SK-N-SH (cell line): ENCODE data around the gene MAK. TPM values are rescaled to one million over a fixed set of nuclear protein-coding genes. Genes with fewer than 3 reads are reported as not detected.

Experiments
- FOXJ3 ChIP-seq: sonication (generic); formaldehyde crosslinking; IDR thresholded peaks from 2 replicates; pipeline ENCODE4 v1.5.1; 2020; ENCODE audit warnings: mild to moderate bottlenecking, missing genetic modification reagents
- GABPA ChIP-seq: IDR thresholded peaks from 2 replicates; pipeline ENCODE4 v1.4.0; 2012; ENCODE audit warnings: low read depth, mild to moderate bottlenecking
- MAX ChIP-seq: IDR thresholded peaks from 2 replicates; pipeline ENCODE4 v1.4.0; 2012; ENCODE audit warnings: low read depth
- MEF2A ChIP-seq: IDR thresholded peaks from 2 replicates; pipeline ENCODE4 v1.4.0; 2012; ENCODE audit warnings: low read depth, borderline replicate concordance
- POLR2AphosphoS5 ChIP-seq: IDR thresholded peaks from 2 replicates; pipeline ENCODE4 v1.6.1; 2012; ENCODE audit warnings: low read depth, low read length
- RAD21 ChIP-seq: IDR thresholded peaks from 2 replicates; pipeline ENCODE4 v1.6.1; 2012; ENCODE audit warnings: mild to moderate bottlenecking, low read length
- RCOR1 ChIP-seq: fragments of 150-350 bp; IDR thresholded peaks from 2 replicates; pipeline ENCODE4 v1.6.1; 2017; ENCODE audit warnings: antibody characterized with exemption, low read length
- REST ChIP-seq: IDR thresholded peaks from 2 replicates; pipeline ENCODE4 v1.6.1; 2012; ENCODE audit warnings: mild to moderate bottlenecking, low read depth, low read length, moderate library complexity
- SIN3A ChIP-seq: IDR thresholded peaks from 2 replicates; pipeline ENCODE4 v1.6.1; 2012; ENCODE audit warnings: low read depth, mild to moderate bottlenecking, low read length, moderate library complexity, borderline replicate concordance
- SMC3 ChIP-seq: IDR thresholded peaks from 2 replicates; pipeline ENCODE4 v1.6.1; 2012; ENCODE audit warnings: low read depth, low read length, improper control_type of control experiment
- TAF1 ChIP-seq: IDR thresholded peaks from 2 replicates; pipeline ENCODE4 v1.6.1; 2012; ENCODE audit warnings: low read depth, mild to moderate bottlenecking, low read length, moderate library complexity, borderline replicate concordance
- TCF12 ChIP-seq: IDR thresholded peaks from 2 replicates; pipeline ENCODE4 v1.4.0; 2012
- YY1 ChIP-seq: IDR thresholded peaks from 2 replicates; pipeline ENCODE4 v1.4.0; 2012; ENCODE audit warnings: low read depth, mild to moderate bottlenecking
- ZBTB33 ChIP-seq: IDR thresholded peaks from 2 replicates; pipeline ENCODE4 v1.4.0; 2012; ENCODE audit warnings: low read depth, borderline replicate concordance
- polyA plus RNA-seq, 3 experiments: library from polyadenylated mRNA; depleted of rRNA; stranded (reverse); fragments of >200 nt; gene quantifications; 2 replicates each; pipeline ENCODE4 v1.2.3, GENCODE V29; 2012
- TF ChIP-seq, protein P1 (sequence below): IDR thresholded peaks from 2 replicates; pipeline ENCODE4; 2012
- TF ChIP-seq, protein P2 (sequence below): fragments of 200-600 bp; sonication (generic); IDR thresholded peaks from 2 replicates; pipeline ENCODE4 v1.6.1; 2017; ENCODE audit warnings: antibody characterized with exemption, mild to moderate bottlenecking, moderate library complexity

Gene MAK
- polyA plus RNA-seq, 1 of the 3 experiments (the other 2 are of a cell fraction), result 0.02 TPM

DNA sequence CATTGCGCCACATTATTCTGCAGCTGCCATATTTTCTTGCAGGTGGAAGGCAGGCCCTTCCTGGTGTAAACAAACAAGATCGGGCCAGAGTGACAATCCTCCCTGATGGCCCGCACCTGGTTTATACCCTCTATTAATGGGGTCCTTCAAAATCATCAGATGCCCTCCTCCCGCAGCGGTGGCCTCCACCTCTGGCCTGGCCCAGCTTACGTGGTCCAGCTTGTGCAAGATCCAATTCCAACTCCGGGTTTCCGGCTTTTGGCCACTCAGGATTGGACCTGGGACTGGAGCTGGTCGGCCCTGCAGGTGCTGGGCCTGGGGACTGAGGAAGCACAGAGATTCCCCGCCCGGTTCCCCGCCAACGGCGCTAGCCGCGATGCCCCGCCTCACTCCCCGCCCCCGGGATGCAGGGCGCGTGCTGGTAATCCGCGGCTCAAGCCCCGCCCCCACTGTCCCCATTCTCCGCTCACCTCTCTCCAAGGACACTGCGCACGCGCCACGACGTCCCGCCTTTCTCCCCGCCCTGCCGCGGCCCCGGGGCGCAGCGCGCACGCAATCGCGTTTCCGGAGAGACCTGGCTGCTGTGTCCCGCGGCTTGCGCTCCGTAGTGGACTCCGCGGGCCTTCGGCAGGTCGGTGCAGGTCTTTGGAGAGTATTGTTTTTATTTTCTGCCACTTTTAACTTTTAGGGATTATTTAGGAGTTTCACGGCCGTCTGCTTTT, 90.9 kb downstream of the MAK start, which contains the start of gene TMEM14B (continued):
- TF ChIP-seq FOXJ3 (CRISPR knock-in tag), result no peak
- TF ChIP-seq SMC3, result no peak
- TF ChIP-seq SIN3A, result peak; percentile 66; the same call in 1 of the 2 replicates
- TF ChIP-seq, protein P1, sequence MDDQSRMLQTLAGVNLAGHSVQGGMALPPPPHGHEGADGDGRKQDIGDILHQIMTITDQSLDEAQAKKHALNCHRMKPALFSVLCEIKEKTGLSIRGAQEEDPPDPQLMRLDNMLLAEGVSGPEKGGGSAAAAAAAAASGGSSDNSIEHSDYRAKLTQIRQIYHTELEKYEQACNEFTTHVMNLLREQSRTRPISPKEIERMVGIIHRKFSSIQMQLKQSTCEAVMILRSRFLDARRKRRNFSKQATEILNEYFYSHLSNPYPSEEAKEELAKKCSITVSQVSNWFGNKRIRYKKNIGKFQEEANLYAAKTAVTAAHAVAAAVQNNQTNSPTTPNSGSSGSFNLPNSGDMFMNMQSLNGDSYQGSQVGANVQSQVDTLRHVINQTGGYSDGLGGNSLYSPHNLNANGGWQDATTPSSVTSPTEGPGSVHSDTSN, result no peak
- peak; percentile 44; the same call in 1 of the 2 replicates for TF ChIP-seq REST
- peak; percentile 2; the same call in 1 of the 2 replicates for TF ChIP-seq TCF12
- TF ChIP-seq GABPA, result peak; percentile 56
- TF ChIP-seq RCOR1, result no peak
- TF ChIP-seq RAD21, result no peak
- TF ChIP-seq POLR2AphosphoS5, result peak; percentile 96
- peak; percentile 88 for TF ChIP-seq MAX
- no peak for TF ChIP-seq ZBTB33
- TF ChIP-seq, protein P2, sequence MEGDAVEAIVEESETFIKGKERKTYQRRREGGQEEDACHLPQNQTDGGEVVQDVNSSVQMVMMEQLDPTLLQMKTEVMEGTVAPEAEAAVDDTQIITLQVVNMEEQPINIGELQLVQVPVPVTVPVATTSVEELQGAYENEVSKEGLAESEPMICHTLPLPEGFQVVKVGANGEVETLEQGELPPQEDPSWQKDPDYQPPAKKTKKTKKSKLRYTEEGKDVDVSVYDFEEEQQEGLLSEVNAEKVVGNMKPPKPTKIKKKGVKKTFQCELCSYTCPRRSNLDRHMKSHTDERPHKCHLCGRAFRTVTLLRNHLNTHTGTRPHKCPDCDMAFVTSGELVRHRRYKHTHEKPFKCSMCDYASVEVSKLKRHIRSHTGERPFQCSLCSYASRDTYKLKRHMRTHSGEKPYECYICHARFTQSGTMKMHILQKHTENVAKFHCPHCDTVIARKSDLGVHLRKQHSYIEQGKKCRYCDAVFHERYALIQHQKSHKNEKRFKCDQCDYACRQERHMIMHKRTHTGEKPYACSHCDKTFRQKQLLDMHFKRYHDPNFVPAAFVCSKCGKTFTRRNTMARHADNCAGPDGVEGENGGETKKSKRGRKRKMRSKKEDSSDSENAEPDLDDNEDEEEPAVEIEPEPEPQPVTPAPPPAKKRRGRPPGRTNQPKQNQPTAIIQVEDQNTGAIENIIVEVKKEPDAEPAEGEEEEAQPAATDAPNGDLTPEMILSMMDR, result no peak
- TF ChIP-seq MEF2A, result no peak
- TF ChIP-seq TAF1, result peak; percentile 84
- peak; percentile 69; the same call in 1 of the 2 replicates for TF ChIP-seq YY1
